ENCODE results near the gene PMFBP1. TPM values are rescaled to one million over a fixed set of nuclear protein-coding genes. Genes with fewer than 3 reads are reported as not detected.

Gene PMFBP1
- total and polyA plus RNA-seq, 10 of the 15 experiments (the other 5 are each of a cell fraction or from before 2014, with no cell fraction given): 0.40 to 2.3 (median 1.1) TPM

DNA sequence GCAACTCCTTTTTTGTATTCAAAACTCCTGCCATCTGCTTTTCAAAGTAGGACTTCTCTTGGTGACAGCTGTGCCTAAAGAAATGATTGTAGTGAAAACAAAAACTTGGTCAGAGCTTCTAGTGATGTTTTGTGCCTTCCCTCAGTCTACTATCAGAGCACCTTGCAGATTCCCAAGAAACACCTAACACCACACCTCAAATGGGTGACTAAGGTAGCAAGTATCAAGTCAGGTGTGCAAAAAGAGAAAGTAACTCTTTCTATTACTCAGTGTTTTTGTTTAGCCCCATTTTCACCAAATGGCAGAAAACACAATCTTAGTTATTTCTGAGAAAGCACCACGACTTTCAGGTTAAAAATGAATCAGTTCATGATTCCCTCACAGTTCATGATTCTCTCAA is 2.0 kb upstream of the PMFBP1 start:
- POLR2A ChIA-PET: no interaction called here
- CTCF ChIA-PET: no interaction called here
- no peak overlapping the region for H3K27ac ChIP-seq (ENCODE audit: control insufficient read depth, insufficient read depth)
- H3K27me3 ChIP-seq (replicated peaks in 1 of 2; ENCODE audit: control insufficient read depth in 2 of 2, insufficient read depth in 2 of 2, low read length in 1 of 2): no peaks in the 10 kb centered on the region
- no peaks in the 10 kb centered on the region for H3K36me3 ChIP-seq (ENCODE audit: control insufficient read depth in 2 of 2, insufficient read depth in 2 of 2, low read length in 1 of 2)
- intact Hi-C loops (cut with micrococcal nuclease; ENCODE audit: unreplicated experiment) (no loop called here), in situ Hi-C loops (cut with MboI) (no loop called here)
- no peaks in the 10 kb centered on the region for H3K79me2 ChIP-seq (ENCODE audit: control insufficient read depth, insufficient read depth, low read length)
- FAIRE-seq: no peak
- H3K4me2 ChIP-seq (ENCODE audit: control insufficient read depth, insufficient read depth): no peak overlapping the region
- SMC1A ChIA-PET (ENCODE audit: uncharacterized antibody, unreplicated experiment): interaction anchor here (1.4 kb wide), 1 partner anchor 12 kb away, joined by 4 read pairs; no protein-coding TSS in a partner anchor
- TF ChIP-seq IKZF1 (conservative IDR thresholded peaks at IDR 0.05): no peak
- no peak for TF ChIP-seq MEF2A (IDR thresholded peaks at IDR 0.05; ENCODE audit: insufficient read depth, low read depth, low read length)
- TF ChIP-seq, protein P1, sequence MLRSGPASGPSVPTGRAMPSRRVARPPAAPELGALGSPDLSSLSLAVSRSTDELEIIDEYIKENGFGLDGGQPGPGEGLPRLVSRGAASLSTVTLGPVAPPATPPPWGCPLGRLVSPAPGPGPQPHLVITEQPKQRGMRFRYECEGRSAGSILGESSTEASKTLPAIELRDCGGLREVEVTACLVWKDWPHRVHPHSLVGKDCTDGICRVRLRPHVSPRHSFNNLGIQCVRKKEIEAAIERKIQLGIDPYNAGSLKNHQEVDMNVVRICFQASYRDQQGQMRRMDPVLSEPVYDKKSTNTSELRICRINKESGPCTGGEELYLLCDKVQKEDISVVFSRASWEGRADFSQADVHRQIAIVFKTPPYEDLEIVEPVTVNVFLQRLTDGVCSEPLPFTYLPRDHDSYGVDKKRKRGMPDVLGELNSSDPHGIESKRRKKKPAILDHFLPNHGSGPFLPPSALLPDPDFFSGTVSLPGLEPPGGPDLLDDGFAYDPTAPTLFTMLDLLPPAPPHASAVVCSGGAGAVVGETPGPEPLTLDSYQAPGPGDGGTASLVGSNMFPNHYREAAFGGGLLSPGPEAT (IDR thresholded peaks at IDR 0.05; ENCODE audit: low read depth): no peak
- TF ChIP-seq, protein P2, sequence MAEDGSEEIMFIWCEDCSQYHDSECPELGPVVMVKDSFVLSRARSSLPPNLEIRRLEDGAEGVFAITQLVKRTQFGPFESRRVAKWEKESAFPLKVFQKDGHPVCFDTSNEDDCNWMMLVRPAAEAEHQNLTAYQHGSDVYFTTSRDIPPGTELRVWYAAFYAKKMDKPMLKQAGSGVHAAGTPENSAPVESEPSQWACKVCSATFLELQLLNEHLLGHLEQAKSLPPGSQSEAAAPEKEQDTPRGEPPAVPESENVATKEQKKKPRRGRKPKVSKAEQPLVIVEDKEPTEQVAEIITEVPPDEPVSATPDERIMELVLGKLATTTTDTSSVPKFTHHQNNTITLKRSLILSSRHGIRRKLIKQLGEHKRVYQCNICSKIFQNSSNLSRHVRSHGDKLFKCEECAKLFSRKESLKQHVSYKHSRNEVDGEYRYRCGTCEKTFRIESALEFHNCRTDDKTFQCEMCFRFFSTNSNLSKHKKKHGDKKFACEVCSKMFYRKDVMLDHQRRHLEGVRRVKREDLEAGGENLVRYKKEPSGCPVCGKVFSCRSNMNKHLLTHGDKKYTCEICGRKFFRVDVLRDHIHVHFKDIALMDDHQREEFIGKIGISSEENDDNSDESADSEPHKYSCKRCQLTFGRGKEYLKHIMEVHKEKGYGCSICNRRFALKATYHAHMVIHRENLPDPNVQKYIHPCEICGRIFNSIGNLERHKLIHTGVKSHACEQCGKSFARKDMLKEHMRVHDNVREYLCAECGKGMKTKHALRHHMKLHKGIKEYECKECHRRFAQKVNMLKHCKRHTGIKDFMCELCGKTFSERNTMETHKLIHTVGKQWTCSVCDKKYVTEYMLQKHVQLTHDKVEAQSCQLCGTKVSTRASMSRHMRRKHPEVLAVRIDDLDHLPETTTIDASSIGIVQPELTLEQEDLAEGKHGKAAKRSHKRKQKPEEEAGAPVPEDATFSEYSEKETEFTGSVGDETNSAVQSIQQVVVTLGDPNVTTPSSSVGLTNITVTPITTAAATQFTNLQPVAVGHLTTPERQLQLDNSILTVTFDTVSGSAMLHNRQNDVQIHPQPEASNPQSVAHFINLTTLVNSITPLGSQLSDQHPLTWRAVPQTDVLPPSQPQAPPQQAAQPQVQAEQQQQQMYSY (CRISPR knock-in tag; IDR thresholded peaks at IDR 0.05): no peak
- TF ChIP-seq, protein P3, sequence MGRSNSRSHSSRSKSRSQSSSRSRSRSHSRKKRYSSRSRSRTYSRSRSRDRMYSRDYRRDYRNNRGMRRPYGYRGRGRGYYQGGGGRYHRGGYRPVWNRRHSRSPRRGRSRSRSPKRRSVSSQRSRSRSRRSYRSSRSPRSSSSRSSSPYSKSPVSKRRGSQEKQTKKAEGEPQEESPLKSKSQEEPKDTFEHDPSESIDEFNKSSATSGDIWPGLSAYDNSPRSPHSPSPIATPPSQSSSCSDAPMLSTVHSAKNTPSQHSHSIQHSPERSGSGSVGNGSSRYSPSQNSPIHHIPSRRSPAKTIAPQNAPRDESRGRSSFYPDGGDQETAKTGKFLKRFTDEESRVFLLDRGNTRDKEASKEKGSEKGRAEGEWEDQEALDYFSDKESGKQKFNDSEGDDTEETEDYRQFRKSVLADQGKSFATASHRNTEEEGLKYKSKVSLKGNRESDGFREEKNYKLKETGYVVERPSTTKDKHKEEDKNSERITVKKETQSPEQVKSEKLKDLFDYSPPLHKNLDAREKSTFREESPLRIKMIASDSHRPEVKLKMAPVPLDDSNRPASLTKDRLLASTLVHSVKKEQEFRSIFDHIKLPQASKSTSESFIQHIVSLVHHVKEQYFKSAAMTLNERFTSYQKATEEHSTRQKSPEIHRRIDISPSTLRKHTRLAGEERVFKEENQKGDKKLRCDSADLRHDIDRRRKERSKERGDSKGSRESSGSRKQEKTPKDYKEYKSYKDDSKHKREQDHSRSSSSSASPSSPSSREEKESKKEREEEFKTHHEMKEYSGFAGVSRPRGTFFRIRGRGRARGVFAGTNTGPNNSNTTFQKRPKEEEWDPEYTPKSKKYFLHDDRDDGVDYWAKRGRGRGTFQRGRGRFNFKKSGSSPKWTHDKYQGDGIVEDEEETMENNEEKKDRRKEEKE (IDR thresholded peaks at IDR 0.05): no peak
- no peak for TF ChIP-seq NR2C1 (IDR thresholded peaks at IDR 0.05)
- no peak for TF ChIP-seq NFYA (IDR thresholded peaks at IDR 0.05; ENCODE audit: borderline replicate concordance, low read depth, low read length)
- no peak overlapping the region for H3K4me3 ChIP-seq
- H3K9me3 ChIP-seq (replicated peaks; ENCODE audit: control insufficient read depth, insufficient read depth, low read length): peaks cover 8% of the 10 kb centered on the region; the same call in 2 of the 3 replicates
- no peak for ATAC-seq
- H3K9ac ChIP-seq (ENCODE audit: control insufficient read depth, insufficient read depth, low read length): no peak overlapping the region
- H4K20me1 ChIP-seq (ENCODE audit: control insufficient read depth, insufficient read depth): no peaks in the 10 kb centered on the region
- DNase-seq (ENCODE audit: low read depth, low spot score): no peak
- BruUV-seq (replicated peaks): no TSS peak
- no peak overlapping the region for H2AFZ ChIP-seq (ENCODE audit: control insufficient read depth, low read depth, low read length)
- H3K4me1 ChIP-seq (ENCODE audit: control insufficient read depth, insufficient read depth, low read length): peaks cover 6% of the 10 kb centered on the region
- RAD21 ChIA-PET (ENCODE audit: unreplicated experiment): interaction anchor here (1.0 kb wide), 1 partner anchor 49 kb away, joined by 3 read pairs; no protein-coding TSS in a partner anchor
- 35% methylated on average over 1 of the region's 1 CpG for WGBS (ENCODE audit: insufficient coverage, insufficient replicate concordance, low lambda C conversion rate, missing lambda C conversion rate)
